ENCODE results near the gene GARS1.

DNA sequence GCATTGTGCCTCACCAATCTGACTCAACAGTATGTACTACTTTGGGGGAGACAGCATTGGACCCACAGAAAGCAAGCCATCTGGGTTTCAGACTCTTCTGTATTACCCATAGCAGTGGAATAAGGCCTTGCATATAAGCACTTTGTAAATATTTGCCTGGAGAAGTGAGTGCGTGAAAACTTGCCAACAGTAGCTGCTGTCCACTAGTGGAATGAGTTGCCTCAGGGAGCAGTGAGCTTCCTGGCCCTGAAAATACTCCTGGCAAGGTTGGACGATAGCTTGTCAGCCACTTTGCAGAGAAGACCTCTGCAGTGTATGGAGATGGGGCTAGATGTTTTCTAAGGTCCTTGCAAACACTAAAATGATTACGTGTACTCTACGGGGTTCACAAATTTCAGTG lies 21.6 kb downstream of the GARS1 start:
- TF ChIP-seq, protein P1, sequence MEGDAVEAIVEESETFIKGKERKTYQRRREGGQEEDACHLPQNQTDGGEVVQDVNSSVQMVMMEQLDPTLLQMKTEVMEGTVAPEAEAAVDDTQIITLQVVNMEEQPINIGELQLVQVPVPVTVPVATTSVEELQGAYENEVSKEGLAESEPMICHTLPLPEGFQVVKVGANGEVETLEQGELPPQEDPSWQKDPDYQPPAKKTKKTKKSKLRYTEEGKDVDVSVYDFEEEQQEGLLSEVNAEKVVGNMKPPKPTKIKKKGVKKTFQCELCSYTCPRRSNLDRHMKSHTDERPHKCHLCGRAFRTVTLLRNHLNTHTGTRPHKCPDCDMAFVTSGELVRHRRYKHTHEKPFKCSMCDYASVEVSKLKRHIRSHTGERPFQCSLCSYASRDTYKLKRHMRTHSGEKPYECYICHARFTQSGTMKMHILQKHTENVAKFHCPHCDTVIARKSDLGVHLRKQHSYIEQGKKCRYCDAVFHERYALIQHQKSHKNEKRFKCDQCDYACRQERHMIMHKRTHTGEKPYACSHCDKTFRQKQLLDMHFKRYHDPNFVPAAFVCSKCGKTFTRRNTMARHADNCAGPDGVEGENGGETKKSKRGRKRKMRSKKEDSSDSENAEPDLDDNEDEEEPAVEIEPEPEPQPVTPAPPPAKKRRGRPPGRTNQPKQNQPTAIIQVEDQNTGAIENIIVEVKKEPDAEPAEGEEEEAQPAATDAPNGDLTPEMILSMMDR (conservative IDR thresholded peaks at IDR 0.05 in 1 of 2, IDR thresholded peaks at IDR 0.05 in 1 of 2; ENCODE audit: low read depth in 1 of 2, low read length in 2 of 2), result no peak
- no peak for TF ChIP-seq EZH2 (IDR thresholded peaks at IDR 0.05; ENCODE audit: low read length, missing control alignments)

Data from fibroblast of lung (primary cell).